Measurements from ENCODE around the gene CBLN1. TPM values are rescaled to one million over a fixed set of nuclear protein-coding genes. Genes with fewer than 3 reads are reported as not detected.

CBLN1 gene
- not detected for total RNA-seq
- polyA plus RNA-seq, result not detected
- total RNA-seq, result 0 to 0.08 (median 0) reads per million in 6 experiments

GRCh38 chr16:49281480-49281842 is at the start of gene CBLN1:
Gene CBLN1 (minus strand): TSS chr16:49281838. CDS start chr16:49281465, 373 bp downstream.
- no peak for DNase-seq
- H3K36me3 Mint-ChIP-seq, result peaks cover 0 to 8% (median 7%) of the 10 kb centered on the region in 3 donors
- H3K4me1 Mint-ChIP-seq, result peaks cover 0 to 31% (median 17%) of the 10 kb centered on the region in 4 donors
- peak within 1 kb of the TSS; percentile 58 to 85 (median 70) for H3K4me3 Mint-ChIP-seq
- H3K27ac Mint-ChIP-seq, result no peak within 1 kb of the TSS
- POLR2A ChIA-PET, result no interaction called here
- H3K27me3 Mint-ChIP-seq, result peaks cover 28 to 78% (median 62%) of the 10 kb centered on the region in 5 donors
- H3K9me3 Mint-ChIP-seq, result peaks cover 0 to 5% (median 0%) of the 10 kb centered on the region in 9 donors
- ATAC-seq, result no peak

GRCh38 chr16:49330562-49331201 is 49.0 kb upstream of the CBLN1 start:
- DNase-seq (no peak), ATAC-seq (no peak)
- H3K36me3 Mint-ChIP-seq, result no peaks in the 10 kb centered on the region
- H3K27ac Mint-ChIP-seq, result no peak overlapping the region
- H3K27me3 Mint-ChIP-seq, result peaks cover 2 to 32% (median 5%) of the 10 kb centered on the region in 5 donors
- H3K4me3 Mint-ChIP-seq, result no peak overlapping the region
- H3K9me3 Mint-ChIP-seq, result no peaks in the 10 kb centered on the region
- H3K4me1 Mint-ChIP-seq, result no peaks in the 10 kb centered on the region
- POLR2A ChIA-PET, result no interaction called here

DNA sequence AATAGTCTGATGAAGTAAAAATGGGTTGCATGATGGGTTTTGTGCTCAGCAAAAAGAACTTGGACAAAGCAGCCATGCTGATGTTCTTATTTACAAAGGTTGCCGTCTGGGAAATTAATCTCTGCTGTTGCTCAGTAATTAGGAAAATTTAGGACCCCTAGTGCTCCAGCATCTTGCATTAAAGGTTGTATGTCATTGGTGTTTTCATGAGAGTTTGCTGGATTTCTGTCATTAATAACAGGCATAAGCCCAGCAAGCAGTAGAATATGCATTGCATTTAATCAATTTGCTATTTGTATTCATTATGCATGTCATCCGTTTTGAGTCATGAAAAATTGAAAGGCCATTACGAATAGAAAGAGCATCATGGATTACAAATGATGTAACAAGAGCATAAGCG is 46.7 kb upstream of the CBLN1 start:
- POLR2A ChIA-PET, result no interaction called here
- Mint-ChIP-seq H3K9me3 (peaks cover 0 to 2% (median 0%) of the 10 kb centered on the region in 9 donors), H3K4me3 (no peak overlapping the region), H3K4me1 (no peaks in the 10 kb centered on the region), H3K36me3 (no peaks in the 10 kb centered on the region), H3K27ac (no peak overlapping the region), H3K27me3 (peaks cover 6 to 41% (median 8%) of the 10 kb centered on the region in 5 donors)
- DNase-seq (no peak), ATAC-seq (no peak)

GRCh38 chr16:49327466-49327865 is 45.8 kb upstream of the CBLN1 start:
- ATAC-seq (no peak), DNase-seq (no peak)
- POLR2A ChIA-PET, result no interaction called here
- Mint-ChIP-seq H3K27me3 (peaks cover 6 to 41% (median 9%) of the 10 kb centered on the region in 5 donors), H3K27ac (no peak overlapping the region), H3K4me1 (no peaks in the 10 kb centered on the region), H3K9me3 (peaks cover 0 to 2% (median 0%) of the 10 kb centered on the region in 9 donors), H3K4me3 (no peak overlapping the region), H3K36me3 (no peaks in the 10 kb centered on the region)

DNA sequence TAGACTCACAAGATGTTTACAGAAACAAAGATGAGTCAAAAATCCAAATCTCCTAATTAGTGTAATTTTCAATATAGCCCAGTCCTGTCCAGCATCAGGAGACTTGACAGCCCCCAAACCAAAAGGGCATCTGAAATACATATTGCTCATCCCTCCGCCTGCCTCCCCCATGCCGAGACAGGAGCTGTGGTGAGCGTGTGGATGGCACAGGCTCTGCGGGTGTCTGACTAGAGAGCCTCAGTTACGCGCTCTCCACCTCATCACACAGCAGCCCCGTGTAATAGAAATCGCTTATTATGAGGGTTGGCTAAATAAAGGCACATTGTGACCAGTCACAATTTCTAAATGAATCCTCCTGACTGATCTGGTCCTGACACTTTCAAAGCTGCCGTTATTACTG is 43.1 kb upstream of the CBLN1 start:
- no peaks in the 10 kb centered on the region for H3K4me1 Mint-ChIP-seq
- peaks cover 6 to 41% (median 12%) of the 10 kb centered on the region in 5 donors for H3K27me3 Mint-ChIP-seq
- H3K36me3 Mint-ChIP-seq, result peaks cover 0 to 8% (median 0%) of the 10 kb centered on the region in 3 donors
- no peak for DNase-seq
- H3K4me3 Mint-ChIP-seq, result no peak overlapping the region
- H3K9me3 Mint-ChIP-seq, result peaks cover 0 to 21% (median 6%) of the 10 kb centered on the region in 9 donors
- POLR2A ChIA-PET, result no interaction called here
- no peak for ATAC-seq
- H3K27ac Mint-ChIP-seq, result no peak overlapping the region

- Mint-ChIP-seq H3K27ac (no peak overlapping the region), H3K27me3 (peaks cover 6 to 30% (median 11%) of the 10 kb centered on the region in 5 donors), H3K36me3 (peaks cover 0 to 5% (median 0%) of the 10 kb centered on the region in 3 donors), H3K9me3 (peaks cover 0 to 12% (median 6%) of the 10 kb centered on the region in 9 donors), H3K4me1 (no peaks in the 10 kb centered on the region), H3K4me3 (no peak overlapping the region)
- POLR2A ChIA-PET, result no interaction called here
- DNase-seq, result no peak
- ATAC-seq, result no peak
Observed at GRCh38 chr16:49315602-49316001, 34.0 kb upstream of the CBLN1 start.

DNA sequence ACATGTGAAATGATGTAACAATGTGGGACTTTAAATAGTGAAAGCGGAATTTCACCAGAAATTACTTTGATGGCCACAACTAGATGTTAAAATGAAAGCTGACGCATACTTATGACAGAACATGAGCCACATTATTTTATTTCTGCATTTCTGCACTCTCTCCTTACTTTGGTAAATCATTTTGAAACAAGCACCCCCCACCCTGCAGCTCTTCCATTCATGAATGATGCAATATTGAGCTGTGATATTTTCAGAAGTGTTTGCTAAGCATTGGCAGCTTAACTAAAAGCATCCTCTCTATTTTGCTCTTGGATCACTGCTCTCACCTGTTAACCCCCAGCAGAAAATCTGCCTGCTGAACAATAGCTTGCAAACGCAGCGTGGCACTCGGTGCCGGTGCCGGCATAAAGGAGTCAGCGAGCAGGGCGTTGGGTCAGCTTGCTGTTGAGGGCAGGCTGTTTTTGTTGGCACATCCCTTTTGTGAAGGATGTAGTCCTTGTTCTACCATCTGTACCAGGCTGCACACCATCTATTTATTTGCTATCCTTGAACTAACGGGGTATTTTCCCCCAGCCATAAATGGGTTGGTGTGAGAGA is 30.8 kb upstream of the CBLN1 start:
- DNase-seq (no peak), ATAC-seq (no peak)
- Mint-ChIP-seq H3K4me1 (no peaks in the 10 kb centered on the region), H3K27ac (no peak overlapping the region), H3K36me3 (no peaks in the 10 kb centered on the region), H3K9me3 (no peaks in the 10 kb centered on the region), H3K4me3 (no peak overlapping the region), H3K27me3 (peaks cover 5 to 45% (median 14%) of the 10 kb centered on the region in 5 donors)
- POLR2A ChIA-PET, result no interaction called here

- POLR2A ChIA-PET, result no interaction called here
- Mint-ChIP-seq H3K4me1 (no peaks in the 10 kb centered on the region), H3K36me3 (no peaks in the 10 kb centered on the region), H3K4me3 (no peak overlapping the region), H3K27me3 (peaks cover 5 to 51% (median 14%) of the 10 kb centered on the region in 5 donors), H3K9me3 (no peaks in the 10 kb centered on the region), H3K27ac (no peak overlapping the region)
- no peak for ATAC-seq
- no peak for DNase-seq
Observed at GRCh38 chr16:49311823-49312222, 30.2 kb upstream of the CBLN1 start.

- Mint-ChIP-seq H3K4me3 (no peak overlapping the region), H3K36me3 (no peaks in the 10 kb centered on the region), H3K27ac (no peak overlapping the region), H3K27me3 (peaks cover 7 to 70% (median 20%) of the 10 kb centered on the region in 5 donors), H3K9me3 (peaks cover 0 to 11% (median 0%) of the 10 kb centered on the region in 9 donors), H3K4me1 (no peaks in the 10 kb centered on the region)
- POLR2A ChIA-PET, result no interaction called here
- DNase-seq (no peak), ATAC-seq (no peak)
Observed at GRCh38 chr16:49307176-49307575, 25.5 kb upstream of the CBLN1 start.

- Mint-ChIP-seq H3K36me3 (no peaks in the 10 kb centered on the region), H3K27ac (no peak overlapping the region), H3K4me3 (no peak overlapping the region), H3K9me3 (peaks cover 0 to 11% (median 0%) of the 10 kb centered on the region in 9 donors), H3K4me1 (no peaks in the 10 kb centered on the region), H3K27me3 (peaks cover 3 to 72% (median 23%) of the 10 kb centered on the region in 5 donors)
- ATAC-seq, result no peak
- POLR2A ChIA-PET, result no interaction called here
- DNase-seq, result no peak
Observed at GRCh38 chr16:49305406-49305805, 23.8 kb upstream of the CBLN1 start.

GRCh38 chr16:49292413-49292812 is 10.8 kb upstream of the CBLN1 start:
- no peaks in the 10 kb centered on the region for H3K36me3 Mint-ChIP-seq
- no peak for DNase-seq
- no peaks in the 10 kb centered on the region for H3K4me1 Mint-ChIP-seq
- POLR2A ChIA-PET, result no interaction called here
- no peak for ATAC-seq
- no peak overlapping the region for H3K27ac Mint-ChIP-seq
- no peak overlapping the region for H3K4me3 Mint-ChIP-seq
- H3K9me3 Mint-ChIP-seq, result peaks cover 0 to 5% (median 0%) of the 10 kb centered on the region in 9 donors
- peaks cover 5 to 30% (median 12%) of the 10 kb centered on the region in 5 donors for H3K27me3 Mint-ChIP-seq

- Mint-ChIP-seq H3K4me1 (peaks cover 0 to 6% (median 4%) of the 10 kb centered on the region in 4 donors), H3K36me3 (peaks cover 0 to 7% (median 2%) of the 10 kb centered on the region in 3 donors), H3K4me3 (no peak overlapping the region), H3K9me3 (peaks cover 0 to 8% (median 0%) of the 10 kb centered on the region in 9 donors), H3K27me3 (peaks cover 22 to 61% (median 33%) of the 10 kb centered on the region in 5 donors), H3K27ac (no peak overlapping the region)
- ATAC-seq (no peak), DNase-seq (no peak)
- POLR2A ChIA-PET, result no interaction called here
Observed at GRCh38 chr16:49287572-49287971, 5.9 kb upstream of the CBLN1 start.

DNA sequence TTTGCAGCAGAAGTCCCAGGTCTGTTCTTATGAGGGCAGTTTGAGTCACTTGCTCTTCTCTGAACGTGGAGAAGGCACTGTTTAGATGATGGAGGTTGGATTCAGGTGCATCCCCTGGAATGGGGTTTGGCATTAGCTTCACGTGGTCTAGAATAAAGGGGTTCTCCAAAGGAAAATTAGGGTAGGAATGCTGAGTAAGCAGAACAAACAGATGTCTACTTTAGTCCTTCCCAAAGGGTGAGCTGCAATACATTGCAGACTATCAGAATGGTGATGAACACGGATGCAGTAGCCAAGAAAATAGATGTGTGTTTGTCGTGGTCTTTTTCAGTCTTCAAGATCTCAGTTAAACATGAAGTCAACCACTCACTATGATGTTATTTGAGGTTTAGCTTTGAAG is 3.3 kb upstream of the CBLN1 start:
- ATAC-seq, result no peak
- Mint-ChIP-seq H3K9me3 (peaks cover 0 to 3% (median 0%) of the 10 kb centered on the region in 9 donors), H3K36me3 (peaks cover 0 to 7% (median 4%) of the 10 kb centered on the region in 3 donors), H3K27ac (no peak overlapping the region), H3K4me3 (no peak overlapping the region), H3K4me1 (peaks cover 0 to 14% (median 12%) of the 10 kb centered on the region in 4 donors), H3K27me3 (peaks cover 23 to 62% (median 43%) of the 10 kb centered on the region in 5 donors)
- no peak for DNase-seq
- POLR2A ChIA-PET, result no interaction called here
